Measurements from ENCODE around the gene MATN3. TPM values are rescaled to one million over a fixed set of nuclear protein-coding genes. Genes with fewer than 3 reads are reported as not detected.

MATN3 gene
- polyA plus RNA-seq, 1 donor, result 2.5 TPM

DNA sequence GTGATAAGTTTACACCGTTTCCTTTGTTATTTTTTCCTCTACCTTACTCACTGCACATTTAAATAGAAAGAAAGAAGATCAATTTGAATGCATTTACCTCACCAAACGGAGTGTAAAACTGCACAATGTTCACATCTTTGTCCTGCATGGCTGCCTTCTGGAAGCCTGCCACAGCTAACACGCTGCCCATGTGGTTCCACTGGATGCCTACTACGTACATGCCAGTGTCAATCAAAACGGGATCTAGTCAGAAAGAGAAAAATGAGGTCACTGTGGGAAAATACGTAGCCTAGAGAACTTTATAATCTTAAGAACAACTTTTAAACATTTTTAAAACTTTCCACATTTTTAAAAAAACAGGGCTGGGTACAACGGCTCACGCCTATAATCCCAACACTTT, 39.0 kb downstream of the MATN3 start:
- no peak overlapping the region for H3K4me3 ChIP-seq (ENCODE audit: low read length)

DNA sequence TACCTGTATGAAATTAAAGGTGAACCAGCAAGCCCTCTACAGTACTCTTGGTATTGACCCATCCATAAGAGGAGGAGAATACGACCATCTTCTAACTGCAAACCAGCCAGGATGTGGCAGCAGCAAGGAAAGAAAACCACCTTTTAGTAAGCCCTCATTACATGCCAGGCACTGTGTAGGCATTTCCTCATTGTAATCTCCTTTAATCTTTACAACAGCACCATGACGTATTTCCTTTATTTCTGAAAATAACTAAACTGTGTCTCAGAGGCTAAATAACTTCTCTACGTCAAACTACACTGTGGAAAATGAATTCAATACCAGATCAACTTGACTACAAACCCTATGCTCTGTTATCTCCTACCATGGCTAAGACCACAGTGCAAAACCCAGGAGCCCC, 40.8 kb downstream of the MATN3 start:
- H3K36me3 ChIP-seq (ENCODE audit: control insufficient read depth, insufficient read depth, low read length), result peaks cover 8% of the 10 kb centered on the region
- H3K27me3 ChIP-seq (ENCODE audit: control insufficient read depth, insufficient read depth, low read length), result no peaks in the 10 kb centered on the region
- no peak overlapping the region for H3K4me3 ChIP-seq (ENCODE audit: low read length)
- 90% methylated on average over 2 of the region's 3 CpGs for WGBS (ENCODE audit: insufficient coverage, low lambda C conversion rate)
- no peaks in the 10 kb centered on the region for H3K4me1 ChIP-seq (ENCODE audit: control insufficient read depth, insufficient read depth, low read length)
- no peak overlapping the region for H3K27ac ChIP-seq (ENCODE audit: low read length)
- no peak for DNase-seq
- no peaks in the 10 kb centered on the region for H3K9me3 ChIP-seq (ENCODE audit: control insufficient read depth, low read depth, low read length)

More for the DNA sequence above, 39.0 kb downstream of the MATN3 start:
- no peak overlapping the region for H3K27ac ChIP-seq (ENCODE audit: low read length)
- H3K9me3 ChIP-seq (ENCODE audit: control insufficient read depth, low read depth, low read length), result no peaks in the 10 kb centered on the region
- peaks cover 15% of the 10 kb centered on the region for H3K36me3 ChIP-seq (ENCODE audit: control insufficient read depth, insufficient read depth, low read length)
- H3K4me1 ChIP-seq (ENCODE audit: control insufficient read depth, insufficient read depth, low read length), result no peaks in the 10 kb centered on the region
- WGBS (ENCODE audit: insufficient coverage, low lambda C conversion rate), result 100% methylated on average over 3 of the region's 8 CpGs
- H3K27me3 ChIP-seq (ENCODE audit: control insufficient read depth, insufficient read depth, low read length), result no peaks in the 10 kb centered on the region
- no peak for DNase-seq

DNA sequence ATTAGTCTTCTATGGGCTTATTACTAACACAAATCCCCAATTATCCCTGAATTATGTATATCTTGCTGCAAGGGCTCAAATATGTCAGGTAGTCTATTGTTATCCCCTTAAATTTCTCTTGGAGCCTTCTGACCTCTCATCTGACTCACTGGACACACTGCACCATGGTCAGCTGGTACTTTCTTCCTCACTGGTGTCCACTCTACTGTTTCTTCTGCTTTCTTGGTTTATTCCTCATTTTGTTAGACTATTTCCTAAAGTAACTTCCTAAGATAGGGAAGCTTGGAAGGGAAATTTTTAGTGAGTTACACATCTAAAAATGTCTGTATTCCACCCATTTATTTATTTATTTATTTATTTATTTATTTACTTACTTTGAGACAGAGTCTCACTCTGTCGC, 49.1 kb downstream of the MATN3 start:
- Histone ChIP-seq H3K27ac (ENCODE audit: low read length) (no peak overlapping the region), H3K9me3 (ENCODE audit: control insufficient read depth, low read depth, low read length) (no peaks in the 10 kb centered on the region), H3K4me1 (ENCODE audit: control insufficient read depth, insufficient read depth, low read length) (no peaks in the 10 kb centered on the region), H3K36me3 (ENCODE audit: control insufficient read depth, insufficient read depth, low read length) (peaks cover 5% of the 10 kb centered on the region), H3K27me3 (ENCODE audit: control insufficient read depth, insufficient read depth, low read length) (no peaks in the 10 kb centered on the region), H3K4me3 (ENCODE audit: low read length) (no peak overlapping the region)
- WGBS (ENCODE audit: insufficient coverage, low lambda C conversion rate), result no CpG with 5 or more reads among the region's 1 CpG
- no peak for DNase-seq

DNA sequence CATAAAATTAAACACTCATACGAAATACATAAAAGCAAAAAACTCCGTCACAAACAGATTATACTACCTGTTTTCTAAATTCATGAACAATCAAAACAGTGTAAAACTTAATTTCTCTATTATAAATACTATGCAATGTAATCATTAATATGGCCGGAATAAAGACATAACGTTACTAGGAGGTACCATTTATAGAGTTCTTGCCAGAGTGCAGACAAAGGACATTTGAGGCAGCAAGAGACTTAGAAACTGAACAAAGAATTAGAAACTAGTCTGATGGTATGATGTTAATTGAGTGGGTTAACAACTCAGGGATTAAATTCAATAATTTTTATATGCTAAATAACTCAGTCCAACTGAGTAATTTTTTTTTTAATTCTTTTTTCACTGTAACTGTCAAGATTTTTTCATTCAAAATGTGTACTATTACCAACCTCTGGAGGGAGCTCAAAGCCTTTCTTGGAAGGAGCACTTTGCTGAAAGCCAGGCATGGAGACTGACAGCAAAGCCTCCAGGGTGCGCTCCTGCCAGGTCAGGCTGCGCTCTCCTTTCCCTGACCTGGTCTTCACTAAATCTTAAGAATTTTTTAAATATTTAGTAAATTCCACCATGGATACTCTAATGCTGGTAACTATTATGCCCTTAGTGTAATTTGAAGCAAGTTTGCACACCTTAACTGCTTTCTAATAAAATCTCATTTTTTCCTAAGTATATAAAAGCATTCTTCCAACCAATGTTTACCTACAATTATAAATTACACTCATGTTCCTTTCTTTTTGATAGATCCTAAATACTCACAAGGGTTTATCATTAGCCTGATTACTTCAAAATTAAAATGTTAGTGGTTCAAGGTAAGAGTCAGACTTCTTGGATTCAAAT, 56.7 kb downstream of the MATN3 start:
- Histone ChIP-seq H3K36me3 (ENCODE audit: control insufficient read depth, insufficient read depth, low read length) (no peaks in the 10 kb centered on the region), H3K4me1 (ENCODE audit: control insufficient read depth, insufficient read depth, low read length) (no peaks in the 10 kb centered on the region), H3K4me3 (ENCODE audit: low read length) (no peak overlapping the region), H3K27ac (ENCODE audit: low read length) (no peak overlapping the region), H3K27me3 (ENCODE audit: control insufficient read depth, insufficient read depth, low read length) (no peaks in the 10 kb centered on the region), H3K9me3 (ENCODE audit: control insufficient read depth, low read depth, low read length) (no peaks in the 10 kb centered on the region)
- WGBS (ENCODE audit: insufficient coverage, low lambda C conversion rate), result 87% methylated on average over 3 of the region's 6 CpGs
- DNase-seq, result peak; percentile 45 to 54

DNA sequence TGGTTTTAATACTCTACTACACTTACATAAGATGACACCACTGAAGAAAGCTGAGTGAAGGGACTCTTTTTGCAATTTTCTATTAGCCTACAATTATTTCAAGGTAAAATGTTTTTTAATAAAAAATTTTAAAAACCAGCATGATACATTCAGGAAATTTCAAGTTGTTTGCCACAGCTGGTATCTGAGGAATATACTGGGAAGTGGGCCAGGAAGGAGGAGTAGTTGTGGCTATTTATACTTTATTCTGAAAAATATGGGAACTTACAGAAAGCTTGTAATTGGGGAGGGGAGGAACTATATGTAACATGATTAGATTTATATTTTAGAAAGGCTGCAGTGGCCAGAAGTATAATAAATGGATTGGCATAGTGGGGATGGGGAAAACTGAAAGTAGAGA, 63.4 kb downstream of the MATN3 start:
- Histone ChIP-seq H3K4me3 (ENCODE audit: low read length) (no peak overlapping the region), H3K4me1 (ENCODE audit: control insufficient read depth, insufficient read depth, low read length) (no peaks in the 10 kb centered on the region), H3K36me3 (ENCODE audit: control insufficient read depth, insufficient read depth, low read length) (no peaks in the 10 kb centered on the region), H3K27me3 (ENCODE audit: control insufficient read depth, insufficient read depth, low read length) (no peaks in the 10 kb centered on the region), H3K27ac (ENCODE audit: low read length) (no peak overlapping the region), H3K9me3 (ENCODE audit: control insufficient read depth, low read depth, low read length) (no peaks in the 10 kb centered on the region)
- DNase-seq, result no peak

DNA sequence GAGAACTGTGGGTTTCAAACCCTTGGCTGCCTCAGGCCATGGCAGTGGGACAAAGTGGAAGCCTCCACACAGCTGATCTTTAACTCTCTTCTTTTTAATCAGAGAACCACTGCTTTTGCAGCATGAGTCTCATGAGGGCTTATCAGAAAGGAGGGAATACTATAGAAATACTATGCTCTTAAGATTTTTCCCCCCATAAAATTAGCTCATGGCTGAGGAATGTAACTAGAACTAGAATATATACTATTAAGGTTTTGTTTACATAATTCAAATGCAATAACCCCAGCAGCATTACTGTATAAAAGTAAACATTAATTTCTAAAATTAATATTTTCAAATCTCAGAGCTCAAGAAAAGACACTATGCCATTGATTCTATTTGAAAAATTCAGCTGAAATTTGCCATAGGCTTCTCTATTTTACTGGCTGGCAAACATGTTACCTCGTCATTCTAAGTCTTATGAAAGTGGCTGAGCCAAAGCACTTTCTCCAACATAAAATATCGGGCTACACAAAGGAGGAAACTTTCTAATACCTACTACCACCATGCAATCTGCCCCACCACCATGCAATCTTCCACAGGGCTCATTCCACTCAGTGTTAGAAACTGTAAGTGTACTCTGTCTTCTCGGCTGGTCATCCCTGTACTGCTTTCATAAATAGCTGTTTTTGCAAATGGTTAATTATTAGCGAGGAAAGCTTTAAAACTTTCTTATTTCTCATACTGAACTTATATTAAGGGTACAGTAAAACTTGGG, 65.1 kb downstream of the MATN3 start:
- Histone ChIP-seq H3K36me3 (ENCODE audit: control insufficient read depth, insufficient read depth, low read length) (no peaks in the 10 kb centered on the region), H3K4me1 (ENCODE audit: control insufficient read depth, insufficient read depth, low read length) (no peaks in the 10 kb centered on the region), H3K4me3 (ENCODE audit: low read length) (no peak overlapping the region), H3K9me3 (ENCODE audit: control insufficient read depth, low read depth, low read length) (no peaks in the 10 kb centered on the region), H3K27me3 (ENCODE audit: control insufficient read depth, insufficient read depth, low read length) (no peaks in the 10 kb centered on the region), H3K27ac (ENCODE audit: low read length) (no peak overlapping the region)
- WGBS (ENCODE audit: insufficient coverage, low lambda C conversion rate), result 71% methylated on average over 2 of the region's 4 CpGs
- DNase-seq, result no peak

DNA sequence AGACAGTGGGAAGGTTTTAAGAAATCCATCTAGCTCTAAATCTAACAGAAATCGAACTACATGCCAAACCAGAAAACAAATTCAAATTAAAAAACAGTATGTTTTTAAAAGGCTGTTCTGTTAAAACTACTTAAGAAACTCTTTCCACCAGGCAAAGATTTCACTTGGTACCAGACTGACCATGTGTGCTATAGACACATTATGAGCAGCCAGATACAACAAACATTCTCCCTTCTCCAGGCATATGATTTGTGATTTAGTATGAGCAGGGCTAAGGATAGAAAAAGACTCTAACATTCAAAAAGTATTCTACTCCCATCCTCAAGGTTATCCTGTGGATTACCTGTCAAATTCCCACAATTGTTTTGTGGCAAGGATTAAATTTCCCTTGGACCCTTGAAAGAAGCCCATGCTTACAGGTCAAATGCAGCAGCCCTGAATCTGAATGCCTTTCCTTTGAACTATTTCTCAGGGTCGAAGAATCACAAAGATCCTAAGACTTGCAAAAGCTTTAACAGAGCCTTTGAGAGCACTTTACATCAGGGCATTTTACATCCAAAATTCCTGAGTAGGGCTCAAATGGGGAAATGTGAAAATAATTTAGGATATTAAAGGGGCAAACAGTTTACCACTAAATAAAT, 68.1 kb downstream of the MATN3 start:
- Histone ChIP-seq H3K9me3 (ENCODE audit: control insufficient read depth, low read depth, low read length) (no peaks in the 10 kb centered on the region), H3K36me3 (ENCODE audit: control insufficient read depth, insufficient read depth, low read length) (no peaks in the 10 kb centered on the region), H3K4me3 (ENCODE audit: low read length) (no peak overlapping the region), H3K27ac (ENCODE audit: low read length) (no peak overlapping the region), H3K27me3 (ENCODE audit: control insufficient read depth, insufficient read depth, low read length) (no peaks in the 10 kb centered on the region), H3K4me1 (ENCODE audit: control insufficient read depth, insufficient read depth, low read length) (no peaks in the 10 kb centered on the region)
- no peak for DNase-seq
- no CpG with 5 or more reads among the region's 2 CpGs for WGBS (ENCODE audit: insufficient coverage, low lambda C conversion rate)

DNA sequence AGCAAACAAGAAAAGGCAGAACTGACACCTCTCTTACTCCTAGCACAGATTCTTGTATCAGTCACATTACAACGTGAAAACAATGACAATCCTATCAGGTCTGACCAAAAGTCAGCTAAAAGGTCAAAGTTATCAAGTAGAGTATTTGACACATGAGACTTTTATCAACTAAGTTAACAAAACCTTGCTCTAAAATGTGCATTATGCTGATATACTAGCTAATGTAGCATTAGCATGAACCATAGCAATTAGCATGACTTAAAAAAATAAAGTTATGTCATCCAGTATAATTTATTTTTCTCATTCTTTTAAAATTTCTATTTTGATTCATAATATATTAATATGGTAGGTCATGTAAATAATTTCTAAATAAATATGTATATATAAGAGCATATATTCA, 69.3 kb downstream of the MATN3 start:
- Histone ChIP-seq H3K4me3 (ENCODE audit: low read length) (no peak overlapping the region), H3K27me3 (ENCODE audit: control insufficient read depth, insufficient read depth, low read length) (no peaks in the 10 kb centered on the region), H3K36me3 (ENCODE audit: control insufficient read depth, insufficient read depth, low read length) (peaks cover 3% of the 10 kb centered on the region), H3K9me3 (ENCODE audit: control insufficient read depth, low read depth, low read length) (no peaks in the 10 kb centered on the region), H3K4me1 (ENCODE audit: control insufficient read depth, insufficient read depth, low read length) (no peaks in the 10 kb centered on the region), H3K27ac (ENCODE audit: low read length) (no peak overlapping the region)
- no peak for DNase-seq
- WGBS (ENCODE audit: insufficient coverage, low lambda C conversion rate), result 0% methylated on average over 1 of the region's 1 CpG

DNA sequence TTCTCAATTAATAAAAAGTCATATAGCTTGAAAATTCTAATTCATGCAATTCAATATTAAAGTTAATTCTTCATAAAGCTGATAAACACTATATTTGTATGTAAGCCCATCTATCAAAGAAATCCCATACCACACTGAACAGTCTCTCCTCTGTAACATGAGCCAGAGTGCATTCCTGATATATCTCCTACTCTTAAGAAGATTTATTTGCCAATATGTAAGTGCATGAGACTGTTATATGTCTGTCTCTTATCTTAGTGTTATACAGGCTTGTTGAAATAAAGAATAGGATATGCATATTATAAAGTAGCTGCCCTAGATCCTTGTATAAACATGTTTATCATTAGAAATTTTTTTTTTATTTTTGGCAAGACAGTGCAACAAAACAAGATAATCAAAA, 70.3 kb downstream of the MATN3 start:
- Histone ChIP-seq H3K9me3 (ENCODE audit: control insufficient read depth, low read depth, low read length) (no peaks in the 10 kb centered on the region), H3K36me3 (ENCODE audit: control insufficient read depth, insufficient read depth, low read length) (peaks cover 6% of the 10 kb centered on the region), H3K4me1 (ENCODE audit: control insufficient read depth, insufficient read depth, low read length) (no peaks in the 10 kb centered on the region), H3K4me3 (ENCODE audit: low read length) (no peak overlapping the region), H3K27me3 (ENCODE audit: control insufficient read depth, insufficient read depth, low read length) (no peaks in the 10 kb centered on the region), H3K27ac (ENCODE audit: low read length) (no peak overlapping the region)
- no peak for DNase-seq

All from large intestine (tissue), 3 donors.